ENCODE measurements around the gene DNHD1.

DNHD1 gene

GRCh38 chr11:6611092-6611962 is 114.2 kb downstream of the DNHD1 start:
- no peak for DNase-seq (ENCODE audit: low read depth in 2 of 2)

- no peak for DNase-seq (ENCODE audit: low read depth in 2 of 2)
Measured at GRCh38 chr11:6611963-6612212, 114.8 kb downstream of the DNHD1 start.

GRCh38 chr11:6612213-6613041 is 115.3 kb downstream of the DNHD1 start, which contains the start of gene TAF10:
TSS of gene TAF10 (minus strand) at chr11:6612216. CDS start at chr11:6612189, 27 bp downstream.
- DNase-seq (ENCODE audit: low read depth in 2 of 2): peak; percentile 93 to 94

GRCh38 chr11:6613496-6613895 is 116.4 kb downstream of the DNHD1 start:
- no peak for DNase-seq (ENCODE audit: low read depth in 2 of 2)

GRCh38 chr11:6614446-6614845 is 117.4 kb downstream of the DNHD1 start:
- DNase-seq (ENCODE audit: low read depth in 2 of 2): no peak

- DNase-seq (ENCODE audit: low read depth in 2 of 2): no peak
Measured at GRCh38 chr11:6615046-6615445, 118.0 kb downstream of the DNHD1 start.

- no peak for DNase-seq (ENCODE audit: low read depth in 2 of 2)
Measured at GRCh38 chr11:6615882-6616585, 119.0 kb downstream of the DNHD1 start.

GRCh38 chr11:6616596-6617250 is 119.6 kb downstream of the DNHD1 start:
- DNase-seq (ENCODE audit: low read depth in 2 of 2): no peak

- DNase-seq (ENCODE audit: low read depth in 2 of 2): no peak
Measured at GRCh38 chr11:6617315-6617781, 120.3 kb downstream of the DNHD1 start.

GRCh38 chr11:6618117-6619003 is 121.3 kb downstream of the DNHD1 start:
- peak; percentile 50 to 55 for DNase-seq (ENCODE audit: low read depth in 2 of 2)

GRCh38 chr11:6619004-6619745 is 122.1 kb downstream of the DNHD1 start, which contains the start of gene TPP1:
TSS of gene TPP1 (minus strand) at chr11:6619422. CDS start at chr11:6619400, 22 bp downstream.
- DNase-seq (ENCODE audit: low read depth in 2 of 2): peak; percentile 87

GRCh38 chr11:6620636-6621035 is 123.6 kb downstream of the DNHD1 start:
- DNase-seq (ENCODE audit: low read depth in 2 of 2): no peak
